Suppressor macrophage treated with lipopolysaccharide for 4 hours (primary cell): ENCODE data around the gene CRMP1.

Experiments
- DNase-seq: peaks from one replicate; pipeline ENCODE4 v3.0.0-alpha.2; 2020

Gene CRMP1

DNA sequence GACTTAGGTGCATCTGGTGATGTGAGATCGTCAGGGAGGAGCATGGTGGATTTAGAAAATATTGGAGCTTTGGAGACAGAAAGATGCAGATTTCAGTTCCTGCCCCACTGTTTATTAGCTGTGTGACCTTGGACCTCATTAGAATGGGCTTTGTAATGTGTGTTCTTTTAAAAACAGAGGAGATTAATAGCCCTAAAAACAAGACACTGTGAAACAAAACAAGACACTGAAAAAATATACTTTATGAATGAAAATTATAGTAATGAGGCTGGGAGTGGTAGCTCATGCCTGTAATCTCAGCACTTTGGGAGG is 102.4 kb downstream of the CRMP1 start:
- DNase-seq: no peak

- DNase-seq: no peak
Measured at GRCh38 chr4:5789141-5789540, 103.7 kb downstream of the CRMP1 start.

DNA sequence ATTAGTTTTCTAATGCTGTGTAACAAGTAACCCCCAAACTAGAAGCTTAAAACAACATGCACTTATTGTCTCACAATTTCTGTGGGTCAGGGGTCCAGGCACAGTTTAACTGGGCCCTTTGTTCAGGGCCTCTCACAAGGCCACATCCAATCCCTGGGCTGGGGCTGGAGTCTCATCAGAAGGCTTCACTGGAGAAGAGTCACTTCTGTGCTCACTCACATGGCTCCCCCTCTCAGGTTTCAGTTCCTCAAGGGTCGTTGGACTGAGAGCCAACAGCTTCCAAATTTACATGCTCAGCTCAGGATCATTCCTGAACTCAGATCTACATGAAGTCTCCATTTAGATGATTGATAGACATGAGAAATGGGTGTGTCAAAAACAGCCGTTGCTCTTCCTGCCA is 104.7 kb downstream of the CRMP1 start:
- peak; percentile 12 for DNase-seq

DNA sequence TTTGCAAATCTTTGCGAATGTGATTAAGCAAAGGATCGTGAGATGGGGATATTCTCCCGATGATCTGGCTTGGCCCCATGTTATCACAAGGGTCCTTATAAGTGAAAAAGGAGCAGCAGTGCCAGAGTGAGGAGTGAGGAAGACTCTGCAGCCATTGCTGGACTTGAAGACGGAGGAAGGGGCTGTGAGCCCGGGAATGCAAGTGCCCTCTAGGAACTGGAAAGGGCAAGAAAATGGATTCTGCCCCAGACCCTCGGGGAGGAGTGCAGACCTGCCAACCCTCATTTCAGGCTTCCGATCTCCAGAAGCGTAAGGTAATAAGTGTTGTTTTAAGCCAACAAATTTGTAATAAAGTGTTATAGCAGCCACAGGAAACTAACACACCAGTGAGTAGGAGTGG is 105.6 kb downstream of the CRMP1 start:
- no peak for DNase-seq

DNA sequence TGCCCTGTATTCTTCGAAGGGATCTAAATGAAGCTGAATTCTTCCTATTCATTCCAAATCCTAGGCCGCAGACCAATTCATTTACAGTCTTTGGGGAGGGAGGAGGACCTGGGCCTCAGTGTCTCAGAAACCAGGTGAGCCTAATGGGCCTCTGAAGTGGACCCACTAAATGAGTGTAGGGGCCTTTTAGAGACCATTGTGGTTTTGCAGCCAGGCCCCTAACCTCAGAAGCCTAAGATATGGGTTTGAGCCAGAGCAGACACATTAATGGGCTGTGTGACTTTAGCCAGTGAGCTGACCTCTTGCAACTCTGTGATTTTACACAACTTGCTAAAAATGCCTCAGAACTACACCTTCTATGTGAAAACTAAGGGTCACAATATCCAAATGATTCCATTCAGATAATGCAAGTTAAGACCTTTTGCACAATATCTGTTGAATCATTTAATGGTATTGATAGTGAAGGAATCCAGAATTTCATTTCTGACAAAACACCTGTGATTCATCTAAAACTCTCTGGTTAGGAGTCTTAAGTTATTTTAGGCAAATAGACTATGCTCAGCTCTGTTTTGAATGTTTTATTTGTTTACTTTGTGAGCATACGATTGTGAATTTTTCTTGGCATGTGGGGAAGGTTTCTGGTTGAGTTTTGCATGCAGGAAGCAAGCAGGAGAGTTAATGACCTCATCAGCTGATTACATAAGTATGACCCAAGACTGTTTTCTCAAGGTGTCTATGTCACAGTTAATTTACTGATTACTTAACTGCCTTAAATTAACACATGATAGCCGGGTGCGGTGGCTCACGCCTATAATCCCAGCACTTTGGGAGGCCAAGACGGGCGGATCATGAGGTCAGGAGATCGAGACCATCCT is 106.8 kb downstream of the CRMP1 start:
- DNase-seq: no peak

DNA sequence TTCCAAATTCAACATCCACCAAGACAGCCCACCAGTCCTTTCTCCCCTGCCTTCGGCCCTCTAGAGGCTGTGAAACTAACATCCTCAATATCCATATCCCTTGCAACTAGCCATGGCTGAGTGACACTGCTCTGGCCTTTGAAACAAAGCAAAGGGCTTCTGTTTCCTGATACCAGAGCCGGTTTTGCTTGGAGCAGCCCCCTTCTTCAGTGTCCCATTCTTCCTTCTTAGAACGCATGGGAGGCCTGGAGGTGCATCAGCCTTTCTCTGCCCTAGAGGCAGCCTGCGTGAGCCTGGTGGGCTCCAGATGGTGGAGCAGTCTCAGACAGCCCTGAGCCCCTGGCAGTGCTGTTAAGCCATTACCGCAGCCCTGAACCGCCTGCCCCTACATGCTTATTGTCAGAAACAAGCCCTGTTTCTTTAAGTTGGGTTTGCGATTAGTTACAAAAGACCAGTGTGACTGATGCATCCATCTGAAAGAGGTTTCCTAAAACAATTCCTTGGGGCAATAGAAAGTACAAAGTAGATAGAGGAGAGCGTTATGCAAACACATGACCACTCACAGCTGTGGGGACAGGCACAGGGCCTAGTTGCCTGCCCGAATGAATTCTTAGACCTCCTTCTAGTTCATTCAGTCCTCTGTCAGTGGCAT is 107.8 kb downstream of the CRMP1 start:
- no peak for DNase-seq

DNA sequence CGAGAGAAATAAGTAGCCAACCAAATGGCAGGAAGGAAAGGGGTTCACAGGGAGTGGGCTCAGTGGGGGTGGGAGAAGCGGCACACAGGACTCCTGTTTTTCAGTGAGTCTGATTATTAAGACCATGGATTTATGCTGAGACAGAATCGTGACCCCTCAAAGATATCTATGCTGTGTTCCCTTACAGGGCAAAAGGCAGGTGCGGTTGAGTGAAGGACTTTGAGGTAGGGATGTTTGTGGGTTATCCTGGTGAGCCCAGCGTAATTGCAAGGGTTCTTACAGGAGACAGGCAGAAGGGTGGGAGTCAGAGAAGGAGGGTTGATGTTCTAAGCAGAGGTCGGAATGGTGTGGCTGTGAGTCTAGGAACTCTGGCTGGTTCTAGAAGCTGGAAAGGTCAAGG is 108.9 kb downstream of the CRMP1 start:
- no peak for DNase-seq

DNA sequence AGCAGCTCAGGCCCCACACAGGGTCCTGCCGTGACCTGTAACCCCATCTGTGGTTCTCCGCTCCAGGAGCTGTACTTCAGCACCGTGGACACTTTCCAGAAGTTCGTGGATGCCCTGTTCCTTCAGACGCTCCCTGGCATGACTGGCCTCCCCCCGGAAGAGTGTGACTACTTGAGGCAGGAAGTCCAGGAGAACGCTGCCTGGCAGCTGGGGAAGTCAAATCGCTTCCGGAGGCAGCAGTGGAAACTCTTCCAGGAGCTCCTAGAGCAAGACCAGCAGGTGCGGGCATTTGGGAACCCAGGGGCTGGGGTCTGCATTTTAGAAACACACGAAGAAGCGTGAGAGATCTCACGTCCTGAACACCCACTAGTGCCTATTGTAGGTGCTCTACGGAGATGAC is 109.4 kb downstream of the CRMP1 start:
- no peak for DNase-seq

- DNase-seq: no peak
Measured at GRCh38 chr4:5782829-5783476, 109.9 kb downstream of the CRMP1 start.

- DNase-seq: no peak
Measured at GRCh38 chr4:5781691-5782090, 111.2 kb downstream of the CRMP1 start.

GRCh38 chr4:5780831-5781480 is 111.9 kb downstream of the CRMP1 start:
- DNase-seq: no peak

GRCh38 chr4:5776510-5776909 is 116.4 kb downstream of the CRMP1 start:
- no peak for DNase-seq

DNA sequence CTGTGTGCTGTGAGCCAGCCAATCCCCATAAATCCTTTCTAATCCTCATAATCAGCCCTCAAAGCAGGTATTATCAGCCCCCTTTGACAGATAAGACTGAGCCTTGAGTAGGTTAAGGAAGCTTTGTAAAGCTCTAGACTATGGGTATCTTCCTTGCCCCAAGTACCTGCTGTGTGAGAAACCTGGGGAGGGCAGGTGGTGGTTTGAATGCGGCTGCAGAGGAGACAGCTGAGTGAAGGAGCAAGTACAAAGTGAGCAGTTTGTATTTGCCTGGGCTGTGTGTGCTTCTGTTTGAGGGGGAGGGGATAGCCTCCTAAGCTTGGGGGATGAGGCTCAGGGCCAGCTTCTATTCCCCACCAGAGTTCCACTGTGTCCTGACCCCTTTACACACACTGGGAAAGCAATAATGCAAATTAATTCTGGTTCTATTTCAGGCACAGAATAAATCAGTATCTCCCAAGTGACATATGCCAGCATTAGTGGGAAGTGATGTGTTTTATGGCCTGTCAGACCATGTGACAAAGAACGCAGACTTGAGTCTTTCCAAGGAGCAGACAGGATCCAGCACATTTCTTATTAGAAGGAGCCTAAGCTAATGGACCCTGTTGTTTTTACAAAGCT is 118.4 kb downstream of the CRMP1 start:
- no peak for DNase-seq

DNA sequence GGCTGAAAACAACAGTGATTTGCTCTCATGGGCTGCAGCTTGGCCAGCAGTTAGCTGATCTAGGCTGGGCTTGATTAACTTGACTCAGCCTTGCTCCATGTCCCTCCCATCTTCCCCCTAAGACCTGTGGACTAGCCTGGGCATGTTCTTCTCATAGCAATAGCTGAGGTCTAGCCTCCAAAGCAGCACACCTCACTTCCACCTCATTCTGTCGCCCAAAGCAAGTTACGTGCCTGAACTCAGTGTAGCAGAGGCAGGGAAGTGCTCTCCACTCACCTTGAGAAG is 119.7 kb downstream of the CRMP1 start:
- no peak for DNase-seq

DNA sequence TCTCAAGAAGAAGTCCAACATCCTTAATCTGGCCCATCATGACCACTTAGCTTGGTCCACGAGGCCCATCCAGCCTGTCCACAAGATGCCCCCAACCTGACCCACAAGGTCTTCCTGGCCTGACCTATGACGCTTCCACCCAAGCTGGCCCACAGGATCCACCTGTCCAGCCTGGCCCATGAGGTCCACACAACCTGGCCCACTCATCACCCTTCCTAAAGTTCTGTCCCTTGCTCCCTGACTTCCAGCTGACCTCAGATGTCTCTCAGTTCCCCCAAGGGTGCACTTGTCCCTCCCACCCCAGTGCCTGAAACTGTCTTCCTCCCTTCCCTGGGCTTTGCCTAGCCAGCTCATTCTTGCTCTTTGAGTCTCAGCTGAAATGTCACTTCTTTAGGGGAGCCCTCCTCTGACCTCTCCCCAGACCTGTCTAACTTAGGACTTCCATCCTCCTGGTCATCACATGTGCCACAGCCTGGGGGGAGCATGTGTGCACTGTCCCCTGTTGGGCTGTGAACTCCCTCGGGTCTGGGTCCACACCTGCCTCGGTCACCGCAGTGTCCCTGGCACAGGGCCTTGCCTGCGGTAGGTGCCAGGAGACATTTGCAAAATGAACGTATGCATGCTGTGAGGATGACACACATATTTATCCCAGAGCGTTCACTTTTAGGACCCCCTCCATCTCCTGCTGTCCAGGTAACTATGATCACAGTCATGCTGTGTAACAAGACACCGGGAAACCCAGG is 120.2 kb downstream of the CRMP1 start:
- no peak for DNase-seq
